Liver (tissue), 9 donors: ENCODE measurements around the gene SPA17. TPM values are rescaled to one million over a fixed set of nuclear protein-coding genes. Genes with fewer than 3 reads are reported as not detected.

Source experiments
- DNase-seq: peaks from one replicate; pipeline ENCODE4 v3.0.0-alpha.2; 2017; ENCODE audit warnings: low spot score
- H3K27ac ChIP-seq, 2 donors: one replicate each; pipeline ENCODE4 v1.7.0; 2013; ENCODE audit warnings: inconsistent platforms in 2 of 2, low read length in 2 of 2, control low read depth in 1 of 2, low read depth in 1 of 2, mild to moderate bottlenecking in 1 of 2
- H3K27me3 ChIP-seq, 4 donors: one replicate each; pipeline versions ENCODE4 v1.6.1 to v1.7.0; 2013; ENCODE audit warnings: low read length in 3 of 4, inconsistent platforms in 1 of 4, mild to moderate bottlenecking in 1 of 4, moderate library complexity in 1 of 4; ENCODE audit not compliant: control insufficient read depth in 4 of 4, insufficient read depth in 4 of 4
- H3K36me3 ChIP-seq, 4 donors: one replicate each; pipeline versions ENCODE4 v1.6.1 to v1.7.0; 2013; ENCODE audit warnings: low read length in 3 of 4, mild to moderate bottlenecking in 3 of 4, low read depth in 1 of 4, moderate library complexity in 1 of 4; ENCODE audit not compliant: control insufficient read depth in 4 of 4, insufficient read depth in 3 of 4
- H3K4me1 ChIP-seq, 4 donors: one replicate each; pipeline versions ENCODE4 v1.6.1 to v1.7.0; 2013; ENCODE audit warnings: low read length in 3 of 4, mild to moderate bottlenecking in 3 of 4, moderate library complexity in 1 of 4; ENCODE audit not compliant: control insufficient read depth in 4 of 4, insufficient read depth in 4 of 4
- H3K4me3 ChIP-seq, 3 donors: one replicate each; pipeline versions ENCODE4 v1.6.1 to v1.7.0; 2013; ENCODE audit warnings: low read length in 3 of 3, control low read depth in 1 of 3, low read depth in 1 of 3, mild to moderate bottlenecking in 1 of 3
- H3K9ac ChIP-seq, 2 donors: one replicate each; pipeline ENCODE4 v1.7.0; 2013; ENCODE audit warnings: low read length in 2 of 2, mild to moderate bottlenecking in 2 of 2, moderate library complexity in 2 of 2, control low read depth in 1 of 2, low read depth in 1 of 2
- H3K9me3 ChIP-seq, 4 donors: one replicate each; pipeline versions ENCODE4 v1.6.1 to v1.7.0; 2013; ENCODE audit warnings: low read length in 3 of 4; ENCODE audit not compliant: control insufficient read depth in 4 of 4
- ATF3 ChIP-seq: IDR thresholded peaks from 2 replicates; pipeline ENCODE4 v1.6.1; 2016; ENCODE audit warnings: antibody characterized with exemption
- EGR1 ChIP-seq, 2 donors: IDR thresholded peaks; 2 replicates each; pipeline ENCODE4 v1.6.1; 2016 to 2018; ENCODE audit warnings: antibody characterized with exemption in 2 of 2, low read depth in 2 of 2
- FOXA1 ChIP-seq: IDR thresholded peaks from 2 replicates; pipeline ENCODE4 v1.6.1; 2016; ENCODE audit warnings: antibody characterized with exemption
- FOXA2 ChIP-seq: IDR thresholded peaks from 2 replicates; pipeline ENCODE4 v1.6.1; 2016; ENCODE audit warnings: antibody characterized with exemption
- GABPA ChIP-seq, 2 donors: IDR thresholded peaks in 1 of 2; conservative IDR thresholded peaks in 1 of 2; 2 replicates each; pipeline ENCODE4 v1.6.1; 2016; ENCODE audit warnings: antibody characterized with exemption in 2 of 2, mild to moderate bottlenecking in 1 of 2, moderate library complexity in 1 of 2
- HNF4A ChIP-seq, 2 donors: conservative IDR thresholded peaks; 2 replicates each; pipeline ENCODE4 v1.6.1; 2016; ENCODE audit warnings: antibody characterized with exemption in 2 of 2, mild to moderate bottlenecking in 2 of 2
- HNF4G ChIP-seq: IDR thresholded peaks from 2 replicates; pipeline ENCODE4 v1.6.1; 2016; ENCODE audit warnings: antibody characterized with exemption
- JUND ChIP-seq, 2 donors: IDR thresholded peaks; 2 replicates each; pipeline ENCODE4 v1.6.1; 2016; ENCODE audit warnings: antibody characterized with exemption in 2 of 2
- NR2F2 ChIP-seq: IDR thresholded peaks from 2 replicates; pipeline ENCODE4 v1.6.1; 2016; ENCODE audit warnings: antibody characterized with exemption
- RAD21 ChIP-seq, 2 donors: IDR thresholded peaks; 2 replicates each; pipeline ENCODE4 v1.6.1; 2016; ENCODE audit warnings: antibody characterized with exemption in 2 of 2, mild to moderate bottlenecking in 2 of 2
- REST ChIP-seq: IDR thresholded peaks from 2 replicates; pipeline ENCODE4 v1.6.1; 2016; ENCODE audit warnings: antibody characterized with exemption, mild to moderate bottlenecking
- RXRA ChIP-seq, 2 donors: IDR thresholded peaks; 2 replicates each; pipeline ENCODE4 v1.6.1; 2017 to 2018; ENCODE audit warnings: antibody characterized with exemption in 2 of 2, mild to moderate bottlenecking in 1 of 2
- SP1 ChIP-seq: IDR thresholded peaks from 2 replicates; pipeline ENCODE4 v1.6.1; 2018; ENCODE audit warnings: antibody characterized with exemption, mild to moderate bottlenecking
- TAF1 ChIP-seq: conservative IDR thresholded peaks from 2 replicates; pipeline ENCODE4 v1.6.1; 2016; ENCODE audit warnings: antibody characterized with exemption, mild to moderate bottlenecking
- YY1 ChIP-seq: IDR thresholded peaks from 2 replicates; pipeline ENCODE4 v1.6.1; 2016; ENCODE audit warnings: antibody characterized with exemption, mild to moderate bottlenecking
- ZBTB33 ChIP-seq: IDR thresholded peaks from 2 replicates; pipeline ENCODE4 v1.6.1; 2016; ENCODE audit warnings: antibody characterized with exemption
- polyA plus RNA-seq, 2 donors: library from polyadenylated mRNA; stranded (reverse) in 1 of 2; unstranded in 1 of 2; fragments of 200-250 nt in 1 of 2; fragments of >200 nt in 1 of 2; fragmentation: Nextera tagmentation in 1 of 2; extraction: Ambion mirVana in 1 of 2; gene quantifications; one replicate each; pipeline versions ENCODE4 v1.2.1 to v1.2.3, GENCODE V29; 2013 to 2015
- total RNA-seq, 2 donors: library from RNA; depleted of rRNA; stranded (reverse); fragments of >200 nt; gene quantifications; one replicate each; pipeline ENCODE4 v1.2.3, GENCODE V29; 2014
- TF ChIP-seq, protein P1 (sequence below): IDR thresholded peaks from 2 replicates; pipeline ENCODE4 v1.6.1; 2016; ENCODE audit warnings: antibody characterized with exemption
- TF ChIP-seq, protein P2 (sequence below): fragments of 150-350 bp; IDR thresholded peaks from 2 replicates; pipeline ENCODE4 v1.5.1; 2017; ENCODE audit warnings: improper control_type of control experiment, low read depth, low read length; ENCODE audit not compliant: missing input control
- donor health status: healthy.
- donor health status: healthy.
- donor health status: healthy.
- donor health status: healthy.
- donor health status: healthy.

Gene SPA17
- total and polyA plus RNA-seq, 4 donors = 0.47 to 3.2 (median 1.9) TPM

GRCh38 chr11:124661553-124661952 lies 12.2 kb upstream of the SPA17 start:
- Histone ChIP-seq H3K9me3 (no peaks in the 10 kb centered on the region), H3K9ac (no peak overlapping the region), H3K4me1 (no peaks in the 10 kb centered on the region), H3K36me3 (peaks cover 0 to 6% (median 2%) of the 10 kb centered on the region in 4 donors), H3K27ac (no peak overlapping the region), H3K27me3 (no peaks in the 10 kb centered on the region), H3K4me3 (no peak overlapping the region)
- no peak for DNase-seq
- TF ChIP-seq HNF4G = no peak
- TF ChIP-seq HNF4A (conservative IDR thresholded peaks at IDR 0.05) = no peak
- no peak for TF ChIP-seq ZBTB33
- TF ChIP-seq RXRA (IDR thresholded peaks at IDR 0.05) = no peak
- TF ChIP-seq ATF3 = no peak
- no peak for TF ChIP-seq JUND (IDR thresholded peaks at IDR 0.05)
- TF ChIP-seq GABPA (IDR thresholded peaks at IDR 0.05 in 1 of 2, conservative IDR thresholded peaks at IDR 0.05 in 1 of 2) = no peak
- TF ChIP-seq FOXA2 = no peak
- TF ChIP-seq EGR1 (IDR thresholded peaks at IDR 0.05; ENCODE audit: low read depth in 2 of 2) = no peak
- TF ChIP-seq TAF1 = no peak
- TF ChIP-seq NR2F2 = no peak
- TF ChIP-seq REST = no peak
- TF ChIP-seq, protein P1, sequence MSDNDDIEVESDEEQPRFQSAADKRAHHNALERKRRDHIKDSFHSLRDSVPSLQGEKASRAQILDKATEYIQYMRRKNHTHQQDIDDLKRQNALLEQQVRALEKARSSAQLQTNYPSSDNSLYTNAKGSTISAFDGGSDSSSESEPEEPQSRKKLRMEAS = no peak
- no peak for TF ChIP-seq RAD21 (IDR thresholded peaks at IDR 0.05)
- no peak for TF ChIP-seq YY1
- TF ChIP-seq, protein P2, sequence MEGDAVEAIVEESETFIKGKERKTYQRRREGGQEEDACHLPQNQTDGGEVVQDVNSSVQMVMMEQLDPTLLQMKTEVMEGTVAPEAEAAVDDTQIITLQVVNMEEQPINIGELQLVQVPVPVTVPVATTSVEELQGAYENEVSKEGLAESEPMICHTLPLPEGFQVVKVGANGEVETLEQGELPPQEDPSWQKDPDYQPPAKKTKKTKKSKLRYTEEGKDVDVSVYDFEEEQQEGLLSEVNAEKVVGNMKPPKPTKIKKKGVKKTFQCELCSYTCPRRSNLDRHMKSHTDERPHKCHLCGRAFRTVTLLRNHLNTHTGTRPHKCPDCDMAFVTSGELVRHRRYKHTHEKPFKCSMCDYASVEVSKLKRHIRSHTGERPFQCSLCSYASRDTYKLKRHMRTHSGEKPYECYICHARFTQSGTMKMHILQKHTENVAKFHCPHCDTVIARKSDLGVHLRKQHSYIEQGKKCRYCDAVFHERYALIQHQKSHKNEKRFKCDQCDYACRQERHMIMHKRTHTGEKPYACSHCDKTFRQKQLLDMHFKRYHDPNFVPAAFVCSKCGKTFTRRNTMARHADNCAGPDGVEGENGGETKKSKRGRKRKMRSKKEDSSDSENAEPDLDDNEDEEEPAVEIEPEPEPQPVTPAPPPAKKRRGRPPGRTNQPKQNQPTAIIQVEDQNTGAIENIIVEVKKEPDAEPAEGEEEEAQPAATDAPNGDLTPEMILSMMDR = no peak
- TF ChIP-seq FOXA1 = no peak
- TF ChIP-seq SP1 = no peak
